HG02759 (cell line): ENCODE measurements around the gene OR6C75.
"Not testable (repeated sequence)": the region's sequence is repeated elsewhere in the genome, so short reads cannot be mapped to it uniquely, and the experiment has no call there.

Source experiments
- ATAC-seq: cut with Tn5 transposase; IDR thresholded peaks from one replicate; pipeline ENCODE4 v1.9.1; 2021; ENCODE audit warnings: mild to moderate bottlenecking, moderate library complexity; ENCODE audit not compliant: unreplicated experiment

The OR6C75 gene

GRCh38 chr12:55362675-55363074 is at the start of gene OR6C75:
Gene OR6C75 (plus strand): TSS chr12:55362975. CDS start chr12:55365111, 2,136 bp downstream.
- no peak for ATAC-seq

GRCh38 chr12:55314043-55314442 is 48.7 kb upstream of the OR6C75 start, which contains the start of gene OR6C1:
Gene OR6C1 (plus strand): TSS chr12:55314343. CDS start chr12:55320600, 6,257 bp downstream.
- no peak for ATAC-seq

- no peak for ATAC-seq
These were observed 42.6 kb upstream of the OR6C75 start for GRCh38 chr12:55320201-55320600.

- not testable (repeated sequence) for ATAC-seq
These were observed 37.0 kb upstream of the OR6C75 start for GRCh38 chr12:55325801-55326200.

GRCh38 chr12:55330446-55330845 is 32.3 kb upstream of the OR6C75 start, which contains the start of gene OR6C3:
Gene OR6C3 (plus strand): TSS chr12:55330746. CDS start chr12:55331701, 955 bp downstream.
- ATAC-seq, result no peak

- no peak for ATAC-seq
These were observed 26.8 kb upstream of the OR6C75 start for GRCh38 chr12:55336002-55336401.

GRCh38 chr12:55355338-55355737 is 7.4 kb upstream of the OR6C75 start:
- ATAC-seq, result not testable (repeated sequence)

- ATAC-seq, result no peak
These were observed 2.3 kb downstream of the OR6C75 start for GRCh38 chr12:55365086-55365485.

- no peak for ATAC-seq
These were observed 9.7 kb downstream of the OR6C75 start for GRCh38 chr12:55372521-55372920.

- no peak for ATAC-seq
These were observed 23.1 kb downstream of the OR6C75 start for GRCh38 chr12:55385891-55386290.

GRCh38 chr12:55392032-55392795 is 29.4 kb downstream of the OR6C75 start:
- ATAC-seq, result no peak

- no peak for ATAC-seq
These were observed 33.6 kb downstream of the OR6C75 start for GRCh38 chr12:55396326-55396725.

- no peak for ATAC-seq
These were observed 37.5 kb downstream of the OR6C75 start, which contains the start of gene OR6C65 for GRCh38 chr12:55400229-55400628. Gene OR6C65 (plus strand): TSS chr12:55400529. CDS start chr12:55400529, 0 bp downstream.

GRCh38 chr12:55407866-55408265 is 45.1 kb downstream of the OR6C75 start:
- ATAC-seq, result no peak

- not testable (repeated sequence) for ATAC-seq
These were observed 46.4 kb downstream of the OR6C75 start for GRCh38 chr12:55409133-55409532.

GRCh38 chr12:55412138-55412537 is 49.4 kb downstream of the OR6C75 start:
- ATAC-seq, result not testable (repeated sequence)

GRCh38 chr12:55413498-55414388 is 51.0 kb downstream of the OR6C75 start:
- ATAC-seq, result not testable (repeated sequence)

- not testable (repeated sequence) for ATAC-seq
These were observed 51.6 kb downstream of the OR6C75 start for GRCh38 chr12:55414396-55414823.

GRCh38 chr12:55414889-55415288 is 52.1 kb downstream of the OR6C75 start:
- ATAC-seq, result not testable (repeated sequence)

GRCh38 chr12:55416961-55417360 is 54.2 kb downstream of the OR6C75 start:
- ATAC-seq, result no peak
